KG1 (cell line): Measurements from ENCODE around the gene KIF4A.

Experiments used
- DNase-seq: peaks from one replicate; lab custom pipeline; 2025; lab: John Stamatoyannopoulos, UW

KIF4A gene

DNA sequence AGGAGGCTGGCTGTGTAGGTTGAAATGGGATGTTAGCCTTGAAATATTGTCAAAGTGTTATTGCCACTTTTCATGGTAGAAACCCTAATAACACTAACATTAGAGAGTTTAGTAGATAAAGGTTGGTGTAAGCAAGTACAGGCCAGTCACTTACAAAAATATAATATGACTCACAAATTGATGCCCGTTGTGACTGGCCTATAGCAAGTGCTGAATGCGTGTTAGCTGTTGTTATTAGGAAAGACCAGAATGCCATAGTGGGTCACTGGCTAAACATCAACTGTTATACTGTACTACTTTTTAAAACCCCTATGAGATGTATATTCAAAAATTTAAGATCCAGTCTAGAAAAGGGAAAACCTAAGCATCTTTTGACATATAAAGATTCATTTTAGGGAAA lies 112.8 kb downstream of the KIF4A start:
- no peak for DNase-seq

GRCh38 chrX:70405003-70405402 lies 115.1 kb downstream of the KIF4A start:
- no peak for DNase-seq

GRCh38 chrX:70410921-70411320 lies 121.0 kb downstream of the KIF4A start:
- no peak for DNase-seq

DNA sequence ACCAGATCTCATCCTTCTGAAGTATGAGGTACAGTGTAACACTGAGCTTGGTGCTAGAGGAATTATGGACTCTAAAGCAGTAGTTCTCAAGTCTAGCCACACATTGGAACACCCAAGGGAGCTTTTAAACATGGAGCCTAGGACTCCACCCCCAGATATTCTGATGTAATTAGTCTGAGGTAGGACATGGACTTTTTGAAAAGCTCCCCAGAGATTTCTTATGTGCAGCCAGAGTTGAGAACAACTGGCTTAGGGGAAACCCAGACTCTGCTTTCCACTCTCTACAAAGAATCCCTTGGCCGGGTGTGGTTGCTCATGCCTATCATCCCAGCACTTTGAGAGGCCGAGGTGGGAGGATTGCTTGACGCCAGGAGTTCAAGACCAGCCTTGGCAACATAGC lies 121.6 kb downstream of the KIF4A start:
- DNase-seq = no peak

DNA sequence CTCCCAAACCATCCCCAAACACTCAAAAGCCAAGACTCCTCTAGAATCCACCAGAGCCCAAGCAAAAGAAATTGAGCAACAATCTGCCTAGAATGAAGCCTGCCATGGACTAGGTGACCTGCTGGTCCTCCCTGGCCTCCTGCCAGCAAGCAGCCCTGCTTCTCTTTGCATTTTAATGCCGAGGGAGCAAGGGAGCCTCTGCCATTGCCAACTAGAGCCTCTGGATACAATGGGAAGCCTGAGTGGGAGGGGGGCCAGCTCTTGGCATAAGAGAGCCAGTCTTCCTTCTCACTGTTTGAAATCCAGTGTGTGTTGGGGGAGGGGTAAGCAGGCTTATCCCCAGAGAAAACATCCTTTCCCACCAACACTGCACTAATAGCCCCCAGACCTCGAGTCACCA lies 131.7 kb downstream of the KIF4A start:
- DNase-seq = no peak

GRCh38 chrX:70422851-70423341 lies 133.0 kb downstream of the KIF4A start, which contains the start of gene GDPD2:
GDPD2 (plus strand) TSS chrX:70423314; CDS start chrX:70424985, 1,671 bp downstream.
- DNase-seq = no peak

DNA sequence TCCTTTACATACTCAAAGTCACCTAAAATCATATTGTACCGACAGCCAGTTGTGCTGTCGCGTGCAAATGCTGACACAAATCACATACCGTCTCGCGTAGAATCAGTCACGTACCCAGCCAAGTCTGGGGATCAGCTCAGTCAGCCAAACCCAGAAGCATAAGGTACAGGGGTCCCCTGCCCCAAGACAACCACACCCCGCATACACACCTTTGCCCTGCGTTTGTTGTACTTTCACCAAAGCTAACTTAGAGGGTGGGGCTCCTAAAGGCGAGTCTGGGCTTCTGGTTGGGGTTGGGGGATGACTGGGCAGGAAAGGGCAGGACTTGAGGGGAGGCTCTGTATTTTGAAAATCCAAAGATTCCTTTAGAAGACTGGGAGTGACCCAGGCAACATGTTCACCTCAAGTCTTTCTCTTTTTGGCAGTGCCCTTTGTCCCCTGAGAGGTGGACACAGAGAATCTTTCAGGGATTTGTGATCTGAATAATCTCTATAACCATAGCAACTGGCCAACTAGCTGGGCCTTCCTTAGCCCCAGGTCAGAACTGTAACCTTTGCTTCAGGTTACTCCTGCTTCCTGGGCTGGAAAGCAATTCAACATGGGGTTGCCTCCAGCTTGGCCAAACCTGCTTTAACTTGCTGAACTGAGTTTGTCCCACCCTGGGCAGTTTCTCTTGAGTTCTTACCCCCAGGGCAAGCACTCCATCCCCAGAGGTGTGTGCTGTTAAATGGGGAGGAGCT lies 134.2 kb downstream of the KIF4A start:
- no peak for DNase-seq

- no peak for DNase-seq
Observed at GRCh38 chrX:70424801-70425200, 134.9 kb downstream of the KIF4A start.

DNA sequence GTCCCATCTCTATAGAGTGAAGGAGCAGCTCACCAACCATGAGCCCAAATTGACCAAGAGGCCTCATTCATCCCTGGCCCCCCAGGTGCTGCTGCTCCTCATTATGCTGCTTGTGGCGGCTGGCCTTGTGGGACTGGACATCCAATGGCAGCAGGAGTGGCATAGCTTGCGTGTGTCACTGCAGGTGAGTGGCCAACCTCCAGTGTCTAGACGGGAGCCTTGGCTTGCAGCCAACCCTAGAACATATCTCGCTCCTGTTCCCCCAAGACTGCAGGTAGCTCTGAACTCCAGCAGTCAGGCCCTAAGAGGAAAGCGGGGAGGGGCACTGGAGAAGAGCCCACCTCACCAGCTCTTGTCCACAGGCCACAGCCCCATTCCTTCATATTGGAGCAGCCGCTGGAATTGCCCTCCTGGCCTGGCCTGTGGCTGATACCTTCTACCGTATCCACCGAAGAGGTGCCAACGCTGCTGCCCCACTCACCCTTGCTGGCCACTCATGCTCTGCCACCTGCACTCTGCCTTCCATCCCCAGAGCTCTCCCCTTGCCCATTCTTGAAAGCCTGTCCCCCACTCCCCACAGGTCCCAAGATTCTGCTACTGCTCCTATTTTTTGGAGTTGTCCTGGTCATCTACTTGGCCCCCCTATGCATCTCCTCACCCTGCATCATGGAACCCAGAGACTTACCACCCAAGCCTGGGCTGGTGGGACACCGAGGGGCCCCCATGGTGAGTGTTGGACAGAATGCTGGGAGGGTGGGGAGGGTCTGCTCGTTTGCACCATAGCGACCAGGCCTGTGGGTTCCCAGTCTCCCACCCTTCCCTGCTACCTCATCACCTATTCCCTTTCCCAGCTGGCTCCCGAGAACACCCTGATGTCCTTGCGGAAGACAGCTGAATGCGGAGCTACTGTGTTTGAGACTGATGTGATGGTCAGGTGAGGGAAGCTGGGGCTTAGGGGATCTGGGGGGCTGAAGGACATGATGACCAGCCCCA lies 136.7 kb downstream of the KIF4A start:
- no peak for DNase-seq

DNA sequence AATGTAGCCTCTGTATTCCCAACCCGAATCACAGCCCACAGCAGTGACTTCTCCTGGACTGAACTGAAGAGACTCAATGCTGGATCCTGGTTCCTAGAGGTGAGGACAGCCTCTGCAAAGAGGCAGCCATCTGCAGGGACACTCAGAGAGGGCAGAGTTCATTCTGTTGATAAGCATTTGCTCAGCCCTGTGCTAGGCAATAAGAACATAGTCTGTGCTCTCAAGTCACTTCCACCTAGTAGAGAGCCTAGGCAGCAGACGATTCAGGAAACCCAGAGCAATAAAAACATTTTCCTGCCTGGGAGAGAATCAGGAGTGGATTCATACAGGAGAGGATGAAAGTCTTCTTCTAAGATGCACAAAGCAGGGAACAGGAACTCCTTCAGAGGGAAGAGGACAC lies 137.5 kb downstream of the KIF4A start:
- no peak for DNase-seq

DNA sequence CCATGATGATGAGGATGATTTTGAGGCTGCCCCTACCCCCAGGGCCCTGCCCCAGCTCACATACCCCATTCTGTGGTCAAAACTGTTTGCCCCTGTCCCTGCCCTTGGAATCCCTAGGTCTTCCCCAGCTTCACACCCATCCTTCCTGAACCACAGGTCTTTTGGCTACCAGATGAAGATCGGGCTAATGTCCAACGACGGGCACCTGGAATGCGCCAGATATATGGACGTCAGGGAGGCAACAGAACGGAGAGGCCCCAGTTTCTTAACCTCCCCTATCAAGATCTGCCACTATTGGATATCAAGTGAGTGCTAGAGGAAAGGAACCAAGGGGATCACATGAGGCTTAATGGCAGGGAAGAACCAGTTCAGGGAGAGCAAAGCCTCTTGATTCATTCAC lies 139.9 kb downstream of the KIF4A start:
- DNase-seq = no peak

GRCh38 chrX:70432936-70433847 lies 143.3 kb downstream of the KIF4A start:
- DNase-seq = no peak

- no peak for DNase-seq
Observed at GRCh38 chrX:70433848-70434351, 144.0 kb downstream of the KIF4A start.

GRCh38 chrX:70434352-70434866 lies 144.5 kb downstream of the KIF4A start:
- DNase-seq = no peak

- DNase-seq = no peak
Observed at GRCh38 chrX:70434914-70435586, 145.1 kb downstream of the KIF4A start.

DNA sequence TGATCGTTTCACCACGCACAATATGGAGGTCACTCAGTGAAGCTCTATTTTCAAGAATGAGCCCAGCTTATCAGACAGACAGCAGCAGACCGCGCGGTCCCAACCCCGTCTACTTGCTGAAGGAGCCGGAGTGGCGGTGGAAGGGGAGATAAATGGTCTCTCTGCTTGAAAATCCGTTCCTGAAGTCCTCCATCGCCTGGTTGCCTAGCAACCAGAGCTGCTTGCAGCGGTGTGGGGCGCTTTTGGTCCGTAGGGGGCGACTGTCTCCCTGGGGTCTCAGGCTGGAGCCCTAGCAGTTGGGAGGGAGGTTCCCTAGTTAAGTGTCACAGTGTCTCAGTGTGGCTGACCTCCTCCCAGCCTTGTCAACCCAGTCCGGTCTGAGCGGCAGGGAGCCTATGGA lies 146.4 kb downstream of the KIF4A start:
- no peak for DNase-seq

- no peak for DNase-seq
Observed at GRCh38 chrX:70437011-70437410, 147.1 kb downstream of the KIF4A start.

GRCh38 chrX:70437921-70438665 lies 148.2 kb downstream of the KIF4A start:
- DNase-seq = no peak

DNA sequence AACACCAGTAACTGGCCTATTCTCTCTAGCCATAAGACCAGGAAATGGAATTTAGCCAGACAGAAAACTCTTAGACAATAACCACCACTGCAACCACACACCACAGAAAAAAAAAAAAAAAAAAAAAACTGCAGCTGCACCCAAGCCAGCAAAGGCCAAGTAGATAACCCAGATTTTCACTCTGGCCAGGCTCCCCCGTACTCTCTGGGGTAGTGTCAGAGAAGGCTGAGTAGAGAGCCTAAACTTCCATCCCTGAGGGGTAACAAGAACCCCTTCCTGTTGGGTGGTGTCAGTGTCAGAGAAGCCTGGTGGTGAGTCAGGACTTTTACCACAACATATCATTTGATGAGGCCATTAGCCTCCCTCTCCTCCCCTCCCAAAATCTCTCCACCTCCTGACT lies 149.1 kb downstream of the KIF4A start:
- DNase-seq = no peak

DNA sequence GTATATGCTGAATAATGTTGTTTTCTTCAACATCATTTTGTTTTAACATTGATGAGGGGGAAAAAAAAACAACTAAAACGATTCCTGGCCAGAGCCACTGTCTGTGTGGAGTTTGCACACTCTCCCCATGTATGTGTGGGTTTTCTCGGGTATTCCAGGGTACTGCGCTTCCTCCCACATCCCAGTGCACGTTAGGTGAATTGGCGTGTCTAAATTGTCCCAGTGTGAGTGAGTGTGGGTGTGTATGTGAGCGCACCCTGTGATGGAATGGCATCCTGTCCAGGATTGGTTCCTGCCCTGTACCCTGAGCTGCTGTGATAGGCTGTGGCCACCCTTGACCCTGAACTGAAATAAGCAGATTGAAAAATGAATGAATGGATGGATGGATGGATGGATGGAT lies 152.3 kb downstream of the KIF4A start:
- DNase-seq = no peak
